Measurements from ENCODE around the gene ITM2C. TPM values are rescaled to one million over a fixed set of nuclear protein-coding genes. Genes with fewer than 3 reads are reported as not detected.

Gene ITM2C
- total and polyA plus RNA-seq, 2 experiments from 2014 or later, result 241 to 367 TPM

- TF ChIP-seq, protein P1, sequence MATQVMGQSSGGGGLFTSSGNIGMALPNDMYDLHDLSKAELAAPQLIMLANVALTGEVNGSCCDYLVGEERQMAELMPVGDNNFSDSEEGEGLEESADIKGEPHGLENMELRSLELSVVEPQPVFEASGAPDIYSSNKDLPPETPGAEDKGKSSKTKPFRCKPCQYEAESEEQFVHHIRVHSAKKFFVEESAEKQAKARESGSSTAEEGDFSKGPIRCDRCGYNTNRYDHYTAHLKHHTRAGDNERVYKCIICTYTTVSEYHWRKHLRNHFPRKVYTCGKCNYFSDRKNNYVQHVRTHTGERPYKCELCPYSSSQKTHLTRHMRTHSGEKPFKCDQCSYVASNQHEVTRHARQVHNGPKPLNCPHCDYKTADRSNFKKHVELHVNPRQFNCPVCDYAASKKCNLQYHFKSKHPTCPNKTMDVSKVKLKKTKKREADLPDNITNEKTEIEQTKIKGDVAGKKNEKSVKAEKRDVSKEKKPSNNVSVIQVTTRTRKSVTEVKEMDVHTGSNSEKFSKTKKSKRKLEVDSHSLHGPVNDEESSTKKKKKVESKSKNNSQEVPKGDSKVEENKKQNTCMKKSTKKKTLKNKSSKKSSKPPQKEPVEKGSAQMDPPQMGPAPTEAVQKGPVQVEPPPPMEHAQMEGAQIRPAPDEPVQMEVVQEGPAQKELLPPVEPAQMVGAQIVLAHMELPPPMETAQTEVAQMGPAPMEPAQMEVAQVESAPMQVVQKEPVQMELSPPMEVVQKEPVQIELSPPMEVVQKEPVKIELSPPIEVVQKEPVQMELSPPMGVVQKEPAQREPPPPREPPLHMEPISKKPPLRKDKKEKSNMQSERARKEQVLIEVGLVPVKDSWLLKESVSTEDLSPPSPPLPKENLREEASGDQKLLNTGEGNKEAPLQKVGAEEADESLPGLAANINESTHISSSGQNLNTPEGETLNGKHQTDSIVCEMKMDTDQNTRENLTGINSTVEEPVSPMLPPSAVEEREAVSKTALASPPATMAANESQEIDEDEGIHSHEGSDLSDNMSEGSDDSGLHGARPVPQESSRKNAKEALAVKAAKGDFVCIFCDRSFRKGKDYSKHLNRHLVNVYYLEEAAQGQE (IDR thresholded peaks at IDR 0.05; ENCODE audit: unreplicated experiment), result no peak
- TF ChIP-seq ETS1 (IDR thresholded peaks at IDR 0.05) (no peak), ZNF114 (CRISPR knock-in tag; IDR thresholded peaks at IDR 0.05) (no peak), ZNF331 (CRISPR knock-in tag; IDR thresholded peaks at IDR 0.05; ENCODE audit: low read depth) (no peak)
Observed at GRCh38 chr2:230915319-230915718, 50.6 kb downstream of the ITM2C start (continued).

- Histone ChIP-seq H3K9me2 (ENCODE audit: insufficient read depth) (peaks cover 3% of the 10 kb centered on the region; the same call in 1 of the 2 replicates), H3K27ac (ENCODE audit: low read depth) (no peak overlapping the region), H3K36me3 (ENCODE audit: insufficient read depth) (no peaks in the 10 kb centered on the region), H4K20me1 (replicated peaks; ENCODE audit: insufficient read depth) (no peaks in the 10 kb centered on the region), H3K79me2 (replicated peaks; ENCODE audit: insufficient read depth) (no peaks in the 10 kb centered on the region), H3K4me3 (no peak overlapping the region), H3F3A (replicated peaks; ENCODE audit: low read depth) (no peaks in the 10 kb centered on the region), H3K4me2 (no peak overlapping the region), H2AFZ (no peak overlapping the region), H3K4me1 (ENCODE audit: insufficient read depth) (no peaks in the 10 kb centered on the region), H3K27me3 (ENCODE audit: insufficient read depth) (no peaks in the 10 kb centered on the region)
- ATAC-seq, result no peak
- peaks cover 8% of the 10 kb centered on the region; the same call in 2 of the 3 replicates for H3K4me1 Mint-ChIP-seq
- no peaks in the 10 kb centered on the region for H3K36me3 Mint-ChIP-seq (ENCODE audit: low read depth)
- H3K27me3 Mint-ChIP-seq (ENCODE audit: insufficient read depth, low read depth, poor library complexity), result peaks cover 4% of the 10 kb centered on the region
- no peak overlapping the region for H3K4me3 Mint-ChIP-seq
- DNase-seq (ENCODE audit: low spot score), result no peak
- H3K9me3 Mint-ChIP-seq, result no peaks in the 10 kb centered on the region
- no peak overlapping the region for H3K27ac Mint-ChIP-seq
- no peak for TF ChIP-seq CTCF (conservative IDR thresholded peaks at IDR 0.05; ENCODE audit: low read depth in 2 of 2)
- TF ChIP-seq CREB1 (CRISPR knock-in tag; IDR thresholded peaks at IDR 0.05; ENCODE audit: low read depth), result no peak
- TF ChIP-seq NANOG (IDR thresholded peaks at IDR 0.05; ENCODE audit: borderline replicate concordance), result no peak
- TF ChIP-seq POLR2AphosphoS5 (IDR thresholded peaks at IDR 0.05; ENCODE audit: low read depth), result no peak
- no peak for TF ChIP-seq ZNF114 (CRISPR knock-in tag; IDR thresholded peaks at IDR 0.05)
- no peak for TF ChIP-seq EZH2 (IDR thresholded peaks at IDR 0.05; ENCODE audit: low read depth, unreplicated experiment)
- TF ChIP-seq STAT1 (IDR thresholded peaks at IDR 0.05; ENCODE audit: unreplicated experiment), result no peak
- no peak for TF ChIP-seq ZNF462 (CRISPR knock-in tag; IDR thresholded peaks at IDR 0.05)
- TF ChIP-seq EZH2phosphoT487 (IDR thresholded peaks at IDR 0.05; ENCODE audit: unreplicated experiment), result no peak
- no peak for TF ChIP-seq ETS1 (IDR thresholded peaks at IDR 0.05)
Observed at GRCh38 chr2:230916218-230916617, 51.5 kb downstream of the ITM2C start.
